ENCODE data around the gene TMEM127.

GRCh38 chr2:96305091-96305978, 39.5 kb upstream of the TMEM127 start, which contains the start of gene SNRNP200:
- TF ChIP-seq CTCF (IDR thresholded peaks at IDR 0.05), result no peak
- TF ChIP-seq POLR2A (IDR thresholded peaks at IDR 0.05), result peak; percentile 53
